KBM-7 (cell line): ENCODE results near the gene PIGH.
"Not testable (repeated sequence)": the region's sequence is repeated elsewhere in the genome, so short reads cannot be mapped to it uniquely, and the experiment has no call there.

Experiments used
- DNase-seq: peaks from one replicate; pipeline ENCODE4 v3.0.0-alpha.2; 2015
- in situ Hi-C: fragments of 300-500 bp; cut with MboI; formaldehyde crosslinking; loops from 2 replicates; pipeline ENCODE4 v1.14.3; 2020; ENCODE audit warnings: low sequenced_read_pairs, low pct_unique_long_range_greater_than_20kb, mixed read lengths

The PIGH gene

DNA sequence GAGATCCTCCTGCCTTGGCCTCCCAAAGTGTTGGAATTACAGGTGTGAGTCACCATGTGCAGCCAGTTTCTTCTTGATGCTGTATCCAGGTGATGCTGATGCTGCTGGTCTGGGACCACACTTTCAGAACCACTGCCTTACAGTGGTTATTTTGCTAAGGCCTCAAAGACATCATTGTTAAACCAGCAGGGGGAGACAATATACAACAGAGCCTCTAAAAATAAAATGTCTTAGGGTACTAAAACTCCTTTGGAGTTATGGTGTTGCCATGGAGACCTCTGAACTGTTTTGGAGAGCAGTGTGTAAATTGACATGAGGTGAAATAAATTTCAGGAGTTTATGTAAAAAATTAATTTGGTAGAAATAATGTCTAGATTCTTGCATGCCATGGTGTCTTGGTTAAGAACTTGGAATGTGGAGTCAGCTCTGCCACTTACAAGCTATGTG lies 18.6 kb upstream of the PIGH start:
- in situ Hi-C loops = no loop called here
- DNase-seq = peak; percentile 90

GRCh38 chr14:67610491-67610890 lies 10.4 kb upstream of the PIGH start:
- in situ Hi-C loops = no loop called here
- no peak for DNase-seq

- DNase-seq = no peak
- in situ Hi-C loops = no loop called here
Observed at GRCh38 chr14:67609642-67610310, 9.7 kb upstream of the PIGH start.

- in situ Hi-C loops = no loop called here
Observed at GRCh38 chr14:67607646-67608045, 7.6 kb upstream of the PIGH start.

DNA sequence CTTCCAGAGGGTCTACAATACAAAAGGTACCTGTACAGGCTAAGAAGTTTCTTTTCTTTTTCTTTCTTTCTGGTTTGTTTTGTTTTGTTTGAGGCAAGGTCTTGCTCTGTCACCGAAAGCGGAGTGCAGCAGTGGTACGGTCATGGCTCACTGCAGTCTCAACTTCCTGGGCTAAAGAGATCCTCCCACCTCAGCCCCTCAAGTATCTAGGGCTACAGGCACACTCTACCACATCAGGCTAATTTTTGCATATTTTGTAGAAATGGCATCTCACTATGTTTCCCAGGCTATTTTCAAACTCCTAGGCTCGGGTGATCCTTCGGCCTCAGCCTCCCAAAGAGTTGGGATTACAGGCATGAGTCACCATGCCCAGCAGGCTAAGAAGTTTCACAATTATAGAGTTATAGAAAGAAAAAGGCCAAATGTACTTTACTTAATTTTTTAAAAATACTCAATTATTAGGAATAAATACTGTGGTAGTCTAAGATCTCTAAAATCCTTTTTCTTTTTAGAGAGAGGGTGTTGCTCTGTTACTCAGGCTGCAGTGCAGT lies 3.0 kb upstream of the PIGH start:
- peak; percentile 11 for DNase-seq
- in situ Hi-C loops = no loop called here

More at GRCh38 chr14:67607646-67608045, 7.6 kb upstream of the PIGH start:
- DNase-seq = no peak

DNA sequence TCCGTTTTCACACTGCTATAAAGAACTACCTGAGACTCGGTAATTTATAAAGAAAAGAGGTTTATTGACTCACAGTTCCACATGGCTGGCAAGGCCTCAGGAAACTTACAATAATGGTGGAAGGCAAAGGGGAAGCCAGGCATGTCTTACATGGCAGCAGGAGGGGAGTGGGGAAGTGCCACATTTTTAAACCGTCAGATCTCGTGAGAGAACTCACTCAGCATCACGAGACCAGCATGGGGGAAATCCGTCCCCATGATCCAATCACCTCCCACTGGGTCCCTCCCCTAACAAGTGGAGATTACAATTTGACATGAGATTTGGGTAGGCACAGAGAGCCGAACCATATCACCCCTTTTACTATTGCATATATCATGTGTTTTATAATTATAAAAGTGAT lies 2.0 kb upstream of the PIGH start:
- peak; percentile 14 for DNase-seq

GRCh38 chr14:67600562-67600974 lies 500 bp upstream of the PIGH start:
- in situ Hi-C loops, DNase-seq: not testable (repeated sequence)

More for the DNA sequence above, 2.0 kb upstream of the PIGH start:
- in situ Hi-C loops = no loop called here

DNA sequence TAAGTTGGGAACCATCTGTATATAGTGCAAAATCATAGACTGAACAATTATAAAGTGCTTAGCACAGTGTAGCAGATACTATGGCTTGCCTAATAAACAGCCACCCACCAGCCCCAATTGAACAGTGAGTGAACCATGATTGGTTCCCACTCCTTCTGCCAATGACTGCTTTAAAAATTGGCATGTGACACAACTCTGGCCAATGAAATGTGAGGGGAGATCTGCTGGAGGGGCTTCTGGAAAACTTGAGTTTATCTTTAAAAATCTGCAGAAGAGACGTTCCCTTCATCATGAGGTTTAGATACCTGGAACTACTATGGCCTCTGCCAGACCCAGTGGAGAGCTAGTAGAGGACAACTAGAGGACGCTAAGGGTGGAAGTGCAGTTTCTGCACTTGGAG lies 4.7 kb downstream of the PIGH start:
- in situ Hi-C loops = no loop called here
- DNase-seq = no peak

DNA sequence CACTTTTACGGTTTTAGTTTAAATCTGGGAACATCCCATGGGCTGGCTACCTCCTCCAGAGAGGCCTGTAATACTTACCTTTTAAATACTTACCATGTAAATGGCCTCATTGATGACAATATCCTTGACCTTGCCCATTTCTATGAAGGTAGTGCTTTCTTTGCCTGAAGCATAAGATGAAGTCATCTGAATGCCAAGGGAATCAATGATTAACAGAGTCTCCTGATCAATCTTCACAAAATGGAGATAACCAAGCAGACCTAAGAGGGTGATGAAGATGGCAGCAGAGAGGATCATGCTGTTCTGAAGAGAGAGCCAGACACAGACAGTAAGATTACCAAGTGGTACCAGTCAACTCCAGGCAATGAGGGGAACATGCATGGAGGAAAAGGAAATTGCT lies 6.4 kb downstream of the PIGH start:
- in situ Hi-C loops = not testable (repeated sequence)

DNA sequence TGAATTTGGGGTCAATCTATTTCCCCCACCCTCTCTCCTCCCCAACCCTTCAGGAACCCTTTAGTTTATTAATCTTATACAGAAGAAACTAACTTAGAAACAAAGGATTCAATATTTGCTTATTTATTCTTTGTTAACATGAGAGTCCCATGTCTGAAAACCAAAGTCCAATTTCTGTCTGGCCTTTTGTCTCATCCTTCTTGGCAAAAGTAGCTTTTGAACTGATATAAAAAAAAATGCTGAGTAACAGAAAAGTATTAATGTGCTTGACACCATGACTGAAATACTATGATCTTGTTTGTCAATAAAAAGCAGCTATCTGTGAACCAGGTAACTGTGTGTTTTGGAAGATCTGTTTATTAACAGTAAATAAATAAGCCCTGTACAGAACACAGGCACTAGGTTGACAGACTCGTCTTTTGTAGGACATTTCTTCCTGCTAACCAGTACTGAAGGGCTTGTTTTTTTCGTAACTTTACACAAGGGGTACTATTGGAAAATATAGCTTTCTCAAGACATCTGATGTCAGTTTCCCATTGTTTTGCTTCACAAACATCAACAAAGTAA lies 10.8 kb downstream of the PIGH start:
- in situ Hi-C loops = no loop called here

More for the DNA sequence above, 6.4 kb downstream of the PIGH start:
- DNase-seq = not testable (repeated sequence)

GRCh38 chr14:67586369-67586768 lies 13.7 kb downstream of the PIGH start:
- in situ Hi-C loops = no loop called here
- DNase-seq = no peak

More for the DNA sequence above, 10.8 kb downstream of the PIGH start:
- DNase-seq = no peak

- in situ Hi-C loops = no loop called here
Observed at GRCh38 chr14:67584978-67585377, 15.1 kb downstream of the PIGH start.

DNA sequence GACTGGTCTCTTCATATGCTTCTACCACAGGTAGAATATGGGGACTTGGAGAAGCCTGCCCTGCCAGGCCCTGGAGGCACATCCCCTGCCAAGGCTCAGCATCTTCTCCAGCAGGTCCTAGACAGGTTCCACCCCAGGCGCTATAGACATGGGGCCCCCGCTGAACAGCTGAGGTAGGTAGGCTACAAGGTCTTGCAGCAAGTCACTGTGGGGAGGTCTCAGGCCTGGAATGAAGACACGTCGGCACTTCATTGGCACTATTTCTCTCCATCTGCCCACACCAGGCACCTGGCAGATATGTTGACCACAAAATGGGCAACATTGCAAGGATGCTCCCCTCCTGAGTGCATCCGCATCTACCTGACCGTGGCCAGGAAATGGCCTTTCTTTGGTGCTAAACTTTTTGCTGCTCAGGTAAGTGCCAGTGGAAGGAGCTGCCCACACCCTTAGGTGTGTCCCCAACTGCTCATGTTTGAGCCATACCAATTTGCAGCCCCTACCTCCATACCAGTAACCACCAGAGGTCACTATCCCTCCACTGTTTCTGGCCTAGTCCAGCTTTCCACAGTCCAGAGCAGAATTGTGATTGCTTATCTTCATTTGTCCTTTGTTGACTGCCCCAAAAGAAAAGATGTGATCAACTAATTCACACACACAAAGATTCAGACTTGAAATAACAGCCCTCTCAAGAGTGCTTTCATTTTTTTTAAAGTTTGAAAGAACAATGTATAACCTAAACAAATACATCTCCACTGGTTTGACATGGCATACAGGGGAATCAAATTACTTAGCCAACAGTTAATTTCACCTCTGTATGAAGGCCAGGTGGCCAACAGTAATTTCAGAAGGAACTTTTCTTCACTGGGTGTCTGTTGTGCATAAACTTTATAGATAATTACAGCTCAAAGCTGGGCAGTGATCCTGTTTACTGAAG lies 16.1 kb downstream of the PIGH start:
- in situ Hi-C loops = no loop called here
- peak; percentile 68 for DNase-seq

More at GRCh38 chr14:67584978-67585377, 15.1 kb downstream of the PIGH start:
- DNase-seq = no peak

DNA sequence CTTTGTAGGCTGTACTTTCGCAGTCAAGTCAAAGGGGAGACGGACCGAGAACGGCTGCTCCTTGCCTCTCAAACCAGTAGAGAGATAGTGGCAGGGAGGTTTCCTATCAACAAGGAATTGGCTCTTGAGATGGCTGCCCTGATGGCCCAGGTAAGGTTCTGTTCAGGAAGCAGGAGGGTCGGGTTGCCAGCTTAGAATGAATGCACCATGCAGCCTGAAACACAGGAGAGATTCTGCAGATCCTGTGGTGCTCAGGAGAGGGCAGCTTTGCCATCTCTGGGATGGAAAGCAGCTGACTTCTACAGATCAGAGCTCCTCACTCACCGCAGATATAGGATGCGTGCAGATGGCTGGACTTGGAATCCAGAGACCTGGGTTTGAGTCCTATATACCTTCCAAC lies 18.0 kb downstream of the PIGH start:
- DNase-seq = no peak

DNA sequence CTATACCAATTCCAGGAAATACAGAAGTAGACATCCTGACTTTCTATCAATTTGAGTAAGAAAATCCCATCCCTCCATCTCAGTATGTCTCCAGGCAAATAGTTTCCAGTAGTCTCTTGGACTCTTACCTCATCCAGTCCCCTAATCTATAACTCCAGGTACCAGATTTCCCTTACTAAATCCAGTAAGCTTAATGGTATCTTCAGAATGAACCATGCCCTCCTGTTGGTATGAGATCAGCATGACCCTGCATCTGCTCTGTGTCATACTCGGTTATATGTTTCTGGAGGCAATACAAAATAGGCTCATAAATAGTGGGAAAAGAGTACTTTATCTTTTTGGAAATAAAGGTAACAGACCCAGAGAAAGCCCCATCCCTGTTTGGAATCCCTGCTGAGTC lies 18.4 kb downstream of the PIGH start:
- DNase-seq = no peak
- in situ Hi-C loops = no loop called here

More for the DNA sequence above, 18.0 kb downstream of the PIGH start:
- in situ Hi-C loops = no loop called here

- DNase-seq = no peak
- in situ Hi-C loops = no loop called here
Observed at GRCh38 chr14:67580336-67581171, 19.5 kb downstream of the PIGH start.

- in situ Hi-C loops = no loop called here
Observed at GRCh38 chr14:67579636-67580035, 20.4 kb downstream of the PIGH start.

GRCh38 chr14:67579040-67579439 lies 21.0 kb downstream of the PIGH start:
- in situ Hi-C loops = no loop called here
- DNase-seq = no peak

More at GRCh38 chr14:67579636-67580035, 20.4 kb downstream of the PIGH start:
- no peak for DNase-seq
